Endothelial cell of umbilical vein (primary cell): ENCODE data around the gene CORO6. TPM values are rescaled to one million over a fixed set of nuclear protein-coding genes. Genes with fewer than 3 reads are reported as not detected.

Experiments used
- BruUV-seq: library from RNA; stranded (reverse); fragments of 400-500 nt; replicated peaks from 2 replicates; lab custom pipeline; 2021; lab: Mats Ljungman, UMichigan
- CTCF ChIA-PET: fragments of 300-600, 350-600 bp; sonication (Branson Sonifier 250); formaldehyde crosslinking; loops from one replicate; lab custom pipeline; 2021; ENCODE audit warnings: antibody characterized with exemption, inconsistent platforms; lab: Charles Lee
- POLR2A ChIA-PET: fragments of 300-600, 350-600 bp; sonication (Branson Sonifier 250); formaldehyde crosslinking; loops from one replicate; lab custom pipeline; 2021; ENCODE audit warnings: antibody characterized with exemption, inconsistent platforms; lab: Charles Lee
- DNase-seq: peaks from one replicate; pipeline ENCODE4 v3.0.0-alpha.2; 2011; ENCODE audit warnings: low read depth, low spot score
- FAIRE-seq: peaks from 2 replicates; lab custom pipeline; 2011; peaks lifted over from hg19 to GRCh38; lab: Jason Lieb, UNC
- H2AFZ ChIP-seq: 2 replicates; pipeline ENCODE4 v1.6.0; 2012; ENCODE audit warnings: low read depth, low read length, control low read depth, inconsistent platforms
- H3K27ac ChIP-seq: 2 replicates; pipeline ENCODE4 v1.5.1; 2011; ENCODE audit warnings: low read depth, mild to moderate bottlenecking, control low read depth, low read length, moderate library complexity; ENCODE audit not compliant: insufficient read depth
- H3K27me3 ChIP-seq, 2 experiments: 2 replicates each; pipeline versions ENCODE4 v1.6.0 to v1.6.1; 2011; ENCODE audit warnings: low read length in 2 of 2, mixed read lengths in 1 of 2; ENCODE audit not compliant: control insufficient read depth in 2 of 2, insufficient read depth in 2 of 2
- H3K36me3 ChIP-seq, 2 experiments: 2 replicates in 1 of 2; 3 replicates in 1 of 2; pipeline ENCODE4 v1.5.1; 2011; ENCODE audit warnings: low read length in 2 of 2, mild to moderate bottlenecking in 1 of 2, moderate library complexity in 1 of 2; ENCODE audit not compliant: control insufficient read depth in 2 of 2, insufficient read depth in 2 of 2; ENCODE audit errors: extremely low read depth in 1 of 2
- H3K4me1 ChIP-seq: 3 replicates; pipeline ENCODE4 v1.5.1; 2011; ENCODE audit warnings: mild to moderate bottlenecking, low read length; ENCODE audit not compliant: control insufficient read depth, insufficient read depth; ENCODE audit errors: extremely low read depth
- H3K4me2 ChIP-seq: 2 replicates; pipeline ENCODE4 v1.6.1; 2011; ENCODE audit warnings: low read length, control low read depth, mixed read lengths; ENCODE audit not compliant: insufficient read depth
- H3K4me3 ChIP-seq, 3 experiments: fragments of 200-600 bp in 1 of 3; sonication (generic), shearing (Covaris generic) in 1 of 3; replicated peaks in 1 of 3; 2 replicates each; pipeline ENCODE4 v1.5.1; 2011 to 2016; ENCODE audit warnings: control low read depth in 3 of 3, low read length in 3 of 3, mild to moderate bottlenecking in 2 of 3, inconsistent platforms in 1 of 3, low read depth in 1 of 3, moderate library complexity in 1 of 3; ENCODE audit not compliant: insufficient read depth in 1 of 3
- H3K79me2 ChIP-seq: 2 replicates; pipeline ENCODE4 v1.6.0; 2012; ENCODE audit warnings: low read length, inconsistent platforms; ENCODE audit not compliant: control insufficient read depth, insufficient read depth
- H3K9ac ChIP-seq: replicated peaks from 2 replicates; pipeline ENCODE3; 2011; ENCODE audit warnings: low read length, control low read depth; ENCODE audit not compliant: insufficient read depth; ENCODE audit errors: extremely low read depth
- H3K9me1 ChIP-seq: replicated peaks from 3 replicates; pipeline ENCODE4 v1.6.0; 2011; ENCODE audit warnings: mild to moderate bottlenecking, low read length; ENCODE audit not compliant: control insufficient read depth, insufficient read depth; ENCODE audit errors: extremely low read depth
- H3K9me3 ChIP-seq: replicated peaks from 2 replicates; pipeline ENCODE4 v1.5.1; 2012; ENCODE audit warnings: low read length, inconsistent platforms; ENCODE audit not compliant: control insufficient read depth, insufficient read depth
- H4K20me1 ChIP-seq: replicated peaks from 2 replicates; pipeline ENCODE3; 2011; ENCODE audit warnings: mild to moderate bottlenecking, low read length; ENCODE audit not compliant: control insufficient read depth, insufficient read depth; ENCODE audit errors: extremely low read depth
- EZH2 ChIP-seq: IDR thresholded peaks from 2 replicates; pipeline ENCODE4 v1.6.1; 2012; ENCODE audit warnings: borderline replicate concordance, low read depth, mild to moderate bottlenecking, moderate library complexity, low read length, inconsistent platforms; ENCODE audit not compliant: severe bottlenecking
- FOS ChIP-seq: IDR thresholded peaks from 2 replicates; pipeline ENCODE4 v1.6.1; 2011; ENCODE audit warnings: mild to moderate bottlenecking, low read length, moderate library complexity, borderline replicate concordance; ENCODE audit not compliant: insufficient read depth
- GATA2 ChIP-seq: IDR thresholded peaks from 2 replicates; pipeline ENCODE4 v1.7.0; 2011; ENCODE audit warnings: low read depth, mild to moderate bottlenecking, moderate library complexity, mixed read lengths, low read length; ENCODE audit not compliant: insufficient read length, insufficient read depth
- JUN ChIP-seq: IDR thresholded peaks from 2 replicates; pipeline ENCODE4 v1.6.1; 2011; ENCODE audit warnings: borderline replicate concordance, low read depth; ENCODE audit not compliant: insufficient read length, insufficient read depth
- MYC ChIP-seq: IDR thresholded peaks from one replicate; pipeline ENCODE4 v1.6.1; 2011; ENCODE audit warnings: mild to moderate bottlenecking, low read depth, low read length
- POLR2A ChIP-seq: IDR thresholded peaks from 2 replicates; pipeline ENCODE4 v1.6.1; 2012; ENCODE audit warnings: low read depth, mild to moderate bottlenecking, control low read depth, low read length
- POLR2AphosphoS5 ChIP-seq: IDR thresholded peaks from 2 replicates; pipeline ENCODE4 v1.6.1; 2012; ENCODE audit warnings: low read depth, mild to moderate bottlenecking, control low read depth, low read length, moderate library complexity; ENCODE audit not compliant: insufficient read depth
- dilution Hi-C: fragments of 300-500 bp; cut with MboI; formaldehyde crosslinking; loops from one replicate; pipeline ENCODE4 v1.15.0; 2019; ENCODE audit warnings: low sequenced_read_pairs; ENCODE audit not compliant: extremely low pct_ligation_motif_present
- intact Hi-C: fragments of 100-400 bp; cut with micrococcal nuclease; formaldehyde crosslinking; loops from one replicate; pipeline ENCODE4 v1.10.0; 2022
- polyA plus RNA-seq, 4 experiments: library from polyadenylated mRNA; depleted of rRNA in 3 of 4; stranded (reverse) in 3 of 4; unstranded in 1 of 4; fragments of >200 nt; gene quantifications; 2 replicates each; pipeline versions ENCODE4 v1.2.1 to v1.2.3, GENCODE V29; 2011 to 2012; ENCODE audit warnings: missing spikeins in 1 of 4
- total RNA-seq: library from RNA; stranded (reverse); gene quantifications from 2 replicates; pipeline ENCODE4 v1.2.3, GENCODE V29; 2021
- TF ChIP-seq, protein P1 (sequence below), 2 donors: IDR thresholded peaks; 1 replicate in 1 of 2; 2 replicates in 1 of 2; pipeline ENCODE4 v1.5.1; 2011; ENCODE audit warnings: low read length in 2 of 2, mild to moderate bottlenecking in 2 of 2, moderate library complexity in 2 of 2, control low read depth in 1 of 2, inconsistent platforms in 1 of 2, low read depth in 1 of 2; ENCODE audit not compliant: insufficient read depth in 1 of 2; ENCODE audit errors: extremely low read depth in 1 of 2
- TF ChIP-seq, protein P2 (sequence below): IDR thresholded peaks from 2 replicates; pipeline ENCODE4 v1.6.1; 2011; ENCODE audit not compliant: insufficient read depth, insufficient read length

Gene CORO6
- total and polyA plus RNA-seq, 2 donors (not counting 3 experiments of a cell fraction or from before 2014, with no cell fraction given): 10.7 to 14.7 TPM

GRCh38 chr17:29583324-29584248, 39.1 kb downstream of the CORO6 start:
- Histone ChIP-seq H3K79me2 (peaks cover 72% of the 10 kb centered on the region), H2AFZ (no peak overlapping the region), H3K4me1 (peaks cover 45% of the 10 kb centered on the region), H3K4me3 (no peak overlapping the region), H3K9me3 (no peaks in the 10 kb centered on the region), H3K27me3 (no peaks in the 10 kb centered on the region), H3K27ac (peak overlapping the region; percentile 96), H4K20me1 (no peaks in the 10 kb centered on the region), H3K9me1 (no peaks in the 10 kb centered on the region), H3K36me3 (peaks cover 15 to 26% of the 10 kb centered on the region in 2 experiments), H3K4me2 (no peak overlapping the region), H3K9ac (no peak overlapping the region)
- no peak for TF ChIP-seq EZH2
- TF ChIP-seq POLR2AphosphoS5: no peak
- TF ChIP-seq, protein P1, sequence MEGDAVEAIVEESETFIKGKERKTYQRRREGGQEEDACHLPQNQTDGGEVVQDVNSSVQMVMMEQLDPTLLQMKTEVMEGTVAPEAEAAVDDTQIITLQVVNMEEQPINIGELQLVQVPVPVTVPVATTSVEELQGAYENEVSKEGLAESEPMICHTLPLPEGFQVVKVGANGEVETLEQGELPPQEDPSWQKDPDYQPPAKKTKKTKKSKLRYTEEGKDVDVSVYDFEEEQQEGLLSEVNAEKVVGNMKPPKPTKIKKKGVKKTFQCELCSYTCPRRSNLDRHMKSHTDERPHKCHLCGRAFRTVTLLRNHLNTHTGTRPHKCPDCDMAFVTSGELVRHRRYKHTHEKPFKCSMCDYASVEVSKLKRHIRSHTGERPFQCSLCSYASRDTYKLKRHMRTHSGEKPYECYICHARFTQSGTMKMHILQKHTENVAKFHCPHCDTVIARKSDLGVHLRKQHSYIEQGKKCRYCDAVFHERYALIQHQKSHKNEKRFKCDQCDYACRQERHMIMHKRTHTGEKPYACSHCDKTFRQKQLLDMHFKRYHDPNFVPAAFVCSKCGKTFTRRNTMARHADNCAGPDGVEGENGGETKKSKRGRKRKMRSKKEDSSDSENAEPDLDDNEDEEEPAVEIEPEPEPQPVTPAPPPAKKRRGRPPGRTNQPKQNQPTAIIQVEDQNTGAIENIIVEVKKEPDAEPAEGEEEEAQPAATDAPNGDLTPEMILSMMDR (IDR thresholded peaks at IDR 0.05; ENCODE audit: extremely low read depth in 1 of 2, insufficient read depth in 1 of 2, low read depth in 1 of 2, low read length in 2 of 2): no peak
- TF ChIP-seq, protein P2, sequence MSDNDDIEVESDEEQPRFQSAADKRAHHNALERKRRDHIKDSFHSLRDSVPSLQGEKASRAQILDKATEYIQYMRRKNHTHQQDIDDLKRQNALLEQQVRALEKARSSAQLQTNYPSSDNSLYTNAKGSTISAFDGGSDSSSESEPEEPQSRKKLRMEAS: no peak
- no peak for TF ChIP-seq GATA2
- no peak for TF ChIP-seq POLR2A
- no peak for TF ChIP-seq JUN
- TF ChIP-seq FOS: no peak
- TF ChIP-seq MYC: no peak
- BruUV-seq: no TSS peak
- POLR2A ChIA-PET: no interaction called here
- DNase-seq (no peak), FAIRE-seq (peak; percentile 12)
- intact Hi-C loops (no loop called here), dilution Hi-C loops (no loop called here)
- CTCF ChIA-PET: interaction anchor here (4.3 to 9.4 kb wide), 2 partner anchors 9 to 33 kb away, joined by 113 to 152 read pairs; partner anchors contain the start of gene ANKRD13B
